ENCODE results near the gene TTC13. TPM values are rescaled to one million over a fixed set of nuclear protein-coding genes. Genes with fewer than 3 reads are reported as not detected.
"Not testable (repeated sequence)": the region's sequence is repeated elsewhere in the genome, so short reads cannot be mapped to it uniquely, and the experiment has no call there.

The TTC13 gene
- total and polyA plus RNA-seq, 2 experiments from 2014 or later = 13.0 to 14.9 TPM

- no peaks in the 10 kb centered on the region for H4K20me1 ChIP-seq (ENCODE audit: insufficient read depth, poor library complexity, severe bottlenecking)
- H3K79me2 ChIP-seq = peaks cover 50% of the 10 kb centered on the region
- no peak for TF ChIP-seq EZH2 (IDR thresholded peaks at IDR 0.05; ENCODE audit: borderline replicate concordance)
- no peak for TF ChIP-seq CTCF (IDR thresholded peaks at IDR 0.05; ENCODE audit: poor library complexity)
- no peak for TF ChIP-seq EZH2phosphoT487 (IDR thresholded peaks at IDR 0.05; ENCODE audit: low read depth, severe bottlenecking, unreplicated experiment)
- no peak overlapping the region for H2AFZ ChIP-seq
- H3K4me3 ChIP-seq = no peak overlapping the region
- peak overlapping the region; percentile 55 for H3K4me2 ChIP-seq
- no peak for DNase-seq (ENCODE audit: low spot score)
- H3K36me3 ChIP-seq (replicated peaks; ENCODE audit: insufficient read depth, low read depth) = no peaks in the 10 kb centered on the region
- peaks cover 4% of the 10 kb centered on the region for H3K4me1 ChIP-seq (ENCODE audit: insufficient read depth)
- H3K9me2 ChIP-seq (replicated peaks; ENCODE audit: insufficient read depth) = no peaks in the 10 kb centered on the region
- no peaks in the 10 kb centered on the region for H3K27me3 ChIP-seq
- WGBS (ENCODE audit: low lambda C conversion rate, missing lambda C conversion rate) = 93% methylated on average over 6 of the region's 6 CpGs
- H3K27ac ChIP-seq = peak overlapping the region; percentile 85
- no peaks in the 10 kb centered on the region for H3K9me3 ChIP-seq (ENCODE audit: low read depth)
Observed at GRCh38 chr1:230985711-230986110, 7.0 kb upstream of the TTC13 start.

GRCh38 chr1:230984622-230985515 is 6.2 kb upstream of the TTC13 start:
- not testable (repeated sequence) for H3K4me1 ChIP-seq (ENCODE audit: insufficient read depth); H3K36me3 ChIP-seq (replicated peaks; ENCODE audit: insufficient read depth, low read depth); H4K20me1 ChIP-seq (ENCODE audit: insufficient read depth, poor library complexity, severe bottlenecking); H3K9me3 ChIP-seq (ENCODE audit: low read depth); H3K9me2 ChIP-seq (replicated peaks; ENCODE audit: insufficient read depth); H3K27me3 ChIP-seq; H2AFZ ChIP-seq; H3K4me3 ChIP-seq
- 43% methylated on average over 10 of the region's 10 CpGs for WGBS (ENCODE audit: low lambda C conversion rate, missing lambda C conversion rate)
- peak overlapping the region; percentile 85 for H3K27ac ChIP-seq
- H3K4me2 ChIP-seq = peak overlapping the region; percentile 55
- H3K79me2 ChIP-seq = peaks cover 55% of the 10 kb centered on the region
- peak; percentile 14 for DNase-seq (ENCODE audit: low spot score)

- no peak overlapping the region for H2AFZ ChIP-seq
- H3K4me1 ChIP-seq (ENCODE audit: insufficient read depth) = peaks cover 4% of the 10 kb centered on the region
- WGBS (ENCODE audit: low lambda C conversion rate, missing lambda C conversion rate) = 88% methylated on average over 5 of the region's 5 CpGs
- TF ChIP-seq CTCF (IDR thresholded peaks at IDR 0.05; ENCODE audit: poor library complexity) (no peak), EZH2phosphoT487 (IDR thresholded peaks at IDR 0.05; ENCODE audit: low read depth, severe bottlenecking, unreplicated experiment) (no peak), EZH2 (IDR thresholded peaks at IDR 0.05; ENCODE audit: borderline replicate concordance) (no peak)
- no peak overlapping the region for H3K4me3 ChIP-seq
- no peak overlapping the region for H3K4me2 ChIP-seq
- H3K9me3 ChIP-seq (ENCODE audit: low read depth) = no peaks in the 10 kb centered on the region
- H3K9me2 ChIP-seq (replicated peaks; ENCODE audit: insufficient read depth) = no peaks in the 10 kb centered on the region
- H3K36me3 ChIP-seq (replicated peaks; ENCODE audit: insufficient read depth, low read depth) = no peaks in the 10 kb centered on the region
- no peak for DNase-seq (ENCODE audit: low spot score)
- H4K20me1 ChIP-seq (ENCODE audit: insufficient read depth, poor library complexity, severe bottlenecking) = no peaks in the 10 kb centered on the region
- peaks cover 56% of the 10 kb centered on the region for H3K79me2 ChIP-seq
- H3K27me3 ChIP-seq = no peaks in the 10 kb centered on the region
- no peak overlapping the region for H3K27ac ChIP-seq
Observed at GRCh38 chr1:230983811-230984210, 5.2 kb upstream of the TTC13 start.

- Histone ChIP-seq H2AFZ (no peak overlapping the region), H3K27ac (peak overlapping the region; percentile 7), H3K9me3 (ENCODE audit: low read depth) (no peaks in the 10 kb centered on the region), H3K79me2 (peaks cover 46% of the 10 kb centered on the region), H3K4me2 (no peak overlapping the region), H3K4me1 (ENCODE audit: insufficient read depth) (peaks cover 4% of the 10 kb centered on the region), H3K4me3 (no peak overlapping the region), H3K9me2 (replicated peaks; ENCODE audit: insufficient read depth) (no peaks in the 10 kb centered on the region), H3K27me3 (no peaks in the 10 kb centered on the region), H4K20me1 (ENCODE audit: insufficient read depth, poor library complexity, severe bottlenecking) (no peaks in the 10 kb centered on the region), H3K36me3 (replicated peaks; ENCODE audit: insufficient read depth, low read depth) (no peaks in the 10 kb centered on the region)
- TF ChIP-seq EZH2phosphoT487 (IDR thresholded peaks at IDR 0.05; ENCODE audit: low read depth, severe bottlenecking, unreplicated experiment) (no peak), CTCF (IDR thresholded peaks at IDR 0.05; ENCODE audit: poor library complexity) (no peak), EZH2 (IDR thresholded peaks at IDR 0.05; ENCODE audit: borderline replicate concordance) (no peak)
- WGBS (ENCODE audit: low lambda C conversion rate, missing lambda C conversion rate) = 78% methylated on average over 4 of the region's 4 CpGs
- no peak for DNase-seq (ENCODE audit: low spot score)
Observed at GRCh38 chr1:230982696-230983095, 4.0 kb upstream of the TTC13 start.
